H1 (cell line): ENCODE data around the gene PSD2. TPM values are rescaled to one million over a fixed set of nuclear protein-coding genes. Genes with fewer than 3 reads are reported as not detected.

Source experiments
- CTCF ChIA-PET: fragments of 300-600 bp; sonication (Branson Sonifier 250); formaldehyde crosslinking; loops from one replicate; lab custom pipeline; 2021; ENCODE audit not compliant: partially characterized antibody; lab: Charles Lee
- POLR2A ChIA-PET: fragments of 300-600 bp; sonication (Branson Sonifier 250); formaldehyde crosslinking; loops from one replicate; lab custom pipeline; 2021; ENCODE audit warnings: inconsistent platforms; ENCODE audit not compliant: partially characterized antibody; lab: Charles Lee
- DNase-seq, 2 experiments: peaks; one replicate each; pipeline versions ENCODE4 v3.0.0 to v3.0.0-alpha.2; 2010 to 2022; ENCODE audit warnings: low spot score in 2 of 2, low read depth in 1 of 2, mixed read lengths in 1 of 2
- FAIRE-seq: peaks from 2 replicates; lab custom pipeline; 2011; peaks lifted over from hg19 to GRCh38; lab: Jason Lieb, UNC
- H2AFZ ChIP-seq: 2 replicates; pipeline ENCODE4 v1.8.1; 2012; ENCODE audit warnings: low read length, inconsistent platforms
- H2AK5ac ChIP-seq: 2 replicates; pipeline ENCODE4 v1.6.1; 2013; ENCODE audit warnings: low read depth, low read length
- H2BK120ac ChIP-seq: replicated peaks from 2 replicates; pipeline ENCODE3; 2013; ENCODE audit warnings: low read depth, low read length, inconsistent platforms
- H2BK12ac ChIP-seq: 2 replicates; pipeline ENCODE4 v1.6.1; 2013; ENCODE audit warnings: low read depth, low read length
- H2BK15ac ChIP-seq: 2 replicates; pipeline ENCODE4 v1.6.1; 2013; ENCODE audit warnings: low read length
- H2BK20ac ChIP-seq: 2 replicates; pipeline ENCODE4 v1.6.1; 2013; ENCODE audit warnings: low read length
- H2BK5ac ChIP-seq: 2 replicates; pipeline ENCODE4 v1.6.1; 2013; ENCODE audit warnings: low read depth, low read length
- H3K14ac ChIP-seq: 2 replicates; pipeline ENCODE4 v1.6.1; 2013; ENCODE audit warnings: inconsistent platforms; ENCODE audit not compliant: insufficient read length
- H3K18ac ChIP-seq: 2 replicates; pipeline ENCODE4 v1.6.1; 2013; ENCODE audit warnings: low read length; ENCODE audit errors: extremely low read depth
- H3K23ac ChIP-seq: 2 replicates; pipeline ENCODE4 v1.6.1; 2013; ENCODE audit warnings: inconsistent platforms; ENCODE audit not compliant: insufficient read length
- H3K23me2 ChIP-seq: 2 replicates; pipeline ENCODE4 v1.6.1; 2013; ENCODE audit warnings: low read depth, low read length
- H3K27ac ChIP-seq: 2 replicates; pipeline ENCODE4 v1.6.1; 2011; ENCODE audit warnings: low read depth, low read length, inconsistent platforms
- H3K27me3 ChIP-seq, 4 experiments: replicated peaks in 1 of 4; 1 replicate in 1 of 4; 2 replicates in 3 of 4; pipeline versions ENCODE4 v1.6.1 to v1.8.1; 2011 to 2013; ENCODE audit warnings: low read length in 3 of 4, mild to moderate bottlenecking in 3 of 4, inconsistent platforms in 2 of 4, mixed read lengths in 2 of 4, moderate library complexity in 1 of 4; ENCODE audit not compliant: control insufficient read depth in 3 of 4, insufficient read depth in 3 of 4; ENCODE audit errors: extremely low read depth in 1 of 4
- H3K36me3 ChIP-seq, 4 experiments: 2 replicates each; pipeline versions ENCODE4 v1.6.1 to v1.8.1; 2011 to 2013; ENCODE audit warnings: mild to moderate bottlenecking in 4 of 4, low read length in 3 of 4, moderate library complexity in 2 of 4, control low read depth in 1 of 4, inconsistent platforms in 1 of 4; ENCODE audit not compliant: insufficient read depth in 4 of 4, control insufficient read depth in 2 of 4
- H3K4ac ChIP-seq: replicated peaks from 2 replicates; pipeline ENCODE3; 2013; ENCODE audit warnings: low read length, low read depth, mixed read lengths, inconsistent platforms; ENCODE audit not compliant: insufficient read length
- H3K4me1 ChIP-seq, 4 experiments: replicated peaks in 1 of 4; 1 replicate in 1 of 4; 2 replicates in 3 of 4; pipeline versions ENCODE4 v1.6.1 to v1.8.1; 2011 to 2013; ENCODE audit warnings: low read length in 3 of 4, inconsistent platforms in 2 of 4, mixed read lengths in 1 of 4; ENCODE audit not compliant: insufficient read depth in 4 of 4, control insufficient read depth in 3 of 4
- H3K4me2 ChIP-seq, 2 experiments: 2 replicates each; pipeline versions ENCODE4 v1.6.1 to v1.8.1; 2011 to 2013; ENCODE audit warnings: low read depth in 2 of 2, low read length in 2 of 2, control low read depth in 1 of 2, inconsistent platforms in 1 of 2, mild to moderate bottlenecking in 1 of 2; ENCODE audit not compliant: insufficient read depth in 1 of 2
- H3K4me3 ChIP-seq, 4 experiments: fragments of 200-600, 300-600 bp in 1 of 4; sonication (generic), shearing (Covaris generic), sonication (Bioruptor Twin) in 1 of 4; 2 replicates each; pipeline versions ENCODE4 v1.5.1 to v1.8.1; 2011 to 2016; ENCODE audit warnings: low read length in 4 of 4, low read depth in 3 of 4, control low read depth in 2 of 4, inconsistent platforms in 2 of 4, mild to moderate bottlenecking in 2 of 4, mixed read lengths in 1 of 4, moderate library complexity in 1 of 4; ENCODE audit not compliant: insufficient read depth in 2 of 4; ENCODE audit errors: extremely low read depth in 1 of 4
- H3K56ac ChIP-seq: replicated peaks from 2 replicates; pipeline ENCODE3; 2013; ENCODE audit warnings: low read depth, mild to moderate bottlenecking, mixed read lengths, low read length, inconsistent platforms; ENCODE audit not compliant: insufficient read length
- H3K79me1 ChIP-seq: 2 replicates; pipeline ENCODE4 v1.6.1; 2013; ENCODE audit warnings: low read depth, low read length, control low read depth
- H3K79me2 ChIP-seq, 2 experiments: 2 replicates each; pipeline versions ENCODE4 v1.6.1 to v1.8.1; 2012 to 2013; ENCODE audit warnings: low read length in 2 of 2, mild to moderate bottlenecking in 2 of 2, inconsistent platforms in 1 of 2; ENCODE audit not compliant: insufficient read depth in 2 of 2, control insufficient read depth in 1 of 2
- H3K9ac ChIP-seq, 4 experiments: replicated peaks in 1 of 4; 1 replicate in 1 of 4; 2 replicates in 3 of 4; pipeline versions ENCODE4 v1.6.1 to v1.8.1; 2011 to 2013; ENCODE audit warnings: low read depth in 3 of 4, low read length in 3 of 4, control low read depth in 2 of 4, mild to moderate bottlenecking in 2 of 4, moderate library complexity in 2 of 4, inconsistent platforms in 1 of 4; ENCODE audit errors: extremely low read depth in 1 of 4
- H3K9me3 ChIP-seq, 2 experiments: 2 replicates each; pipeline versions ENCODE4 v1.6.1 to v1.8.1; 2012 to 2013; ENCODE audit warnings: mild to moderate bottlenecking in 2 of 2, moderate library complexity in 2 of 2, control low read depth in 1 of 2, inconsistent platforms in 1 of 2, low read depth in 1 of 2, low read length in 1 of 2, mixed read lengths in 1 of 2; ENCODE audit not compliant: insufficient read depth in 2 of 2
- H4K20me1 ChIP-seq, 2 experiments: replicated peaks in 1 of 2; 2 replicates each; pipeline versions ENCODE3 to v1.8.1; 2011 to 2013; ENCODE audit warnings: inconsistent platforms in 2 of 2, low read length in 2 of 2, mild to moderate bottlenecking in 1 of 2; ENCODE audit not compliant: insufficient read depth in 2 of 2, control insufficient read depth in 1 of 2
- H4K5ac ChIP-seq: 2 replicates; pipeline ENCODE4 v1.6.1; 2013; ENCODE audit warnings: low read length, low read depth, mixed read lengths, inconsistent platforms; ENCODE audit not compliant: insufficient read length
- H4K8ac ChIP-seq: 2 replicates; pipeline ENCODE4 v1.8.0; 2013; ENCODE audit warnings: mild to moderate bottlenecking, moderate library complexity, low read length, inconsistent platforms; ENCODE audit not compliant: insufficient read depth; ENCODE audit errors: extremely low read depth
- H4K91ac ChIP-seq: replicated peaks from 2 replicates; pipeline ENCODE3; 2013; ENCODE audit warnings: low read length, mixed read lengths, inconsistent platforms; ENCODE audit not compliant: insufficient read length
- CBX8 ChIP-seq: fragments of 300-800, 300-1000 bp; sonication (generic); IDR thresholded peaks from 2 replicates; pipeline ENCODE4 v1.7.1; 2016; ENCODE audit warnings: low read depth, low read length, borderline replicate concordance
- CEBPB ChIP-seq: IDR thresholded peaks from 2 replicates; pipeline ENCODE4 v1.6.1; 2012; ENCODE audit warnings: low read depth, low read length
- WGBS, 2 experiments: shearing (Covaris generic) in 1 of 2; methylation state at CpG; one replicate each; pipeline versions ENCODE4 v1.1.6 to v1.1.7; 2013 to 2015; ENCODE audit warnings: low lambda C conversion rate in 2 of 2, mixed read lengths in 2 of 2, inconsistent platforms in 1 of 2, low coverage in 1 of 2, missing lambda C conversion rate in 1 of 2; ENCODE audit not compliant: insufficient replicate concordance in 2 of 2, insufficient coverage in 1 of 2, insufficient read length in 1 of 2; ENCODE audit errors: extremely low coverage in 1 of 2, missing lambda C conversion rate in 1 of 2; 5-methylcytosine and 5-hydroxymethylcytosine counted together
- polyA plus RNA-seq, 7 experiments: library from polyadenylated mRNA; depleted of rRNA in 3 of 7; stranded (reverse) in 5 of 7; unstranded in 2 of 7; fragments of >200 nt in 5 of 7; fragments of 200-250 nt in 2 of 7; gene quantifications; 1 replicate in 5 of 7; 2 replicates in 1 of 7; 4 replicates in 1 of 7; pipeline versions ENCODE4 v1.2.1 to v1.2.3, GENCODE V29; 2011 to 2013; ENCODE audit warnings: missing spikeins in 2 of 7, mixed read lengths in 2 of 7
- total RNA-seq: library from RNA; stranded (reverse); fragmentation: NEBNext Ultra II Directional; extraction: Animal tissue kit (Norgen Biotek cat#: 25700); gene quantifications from 2 replicates; pipeline ENCODE4 v1.2.1, GENCODE V29; 2021

The PSD2 gene
- total and polyA plus RNA-seq, 2 of the 8 experiments (the other 6 are each of a cell fraction or from before 2014, with no cell fraction given), result 0.06 to 0.14 TPM

GRCh38 chr5:139872851-139873794 is 77.5 kb downstream of the PSD2 start:
- Histone ChIP-seq H4K20me1 (no peaks in the 10 kb centered on the region), H4K8ac (peak overlapping the region; percentile 1; the same call in 1 of the 2 replicates), H3K56ac (no peak overlapping the region), H3K23me2 (0 out of 2 replicates have a peak, but pooled peaks cover 1% of the 10 kb centered on the region), H4K91ac (no peak overlapping the region), H3K27me3 (peaks cover 0 to 2% (median 0%) of the 10 kb centered on the region in 4 experiments; a peak in 2 of 7 replicates), H3K79me1 (no peaks in the 10 kb centered on the region), H2BK5ac (no peak overlapping the region), H2BK120ac (no peak overlapping the region), H3K9me3 (no peaks in the 10 kb centered on the region), H3K4me3 (no peak overlapping the region), H3K4me2 (peak overlapping the region in 1 of 2 experiments; percentile 34; a peak in 3 of 4 replicates), H2BK15ac (no peak overlapping the region), H3K14ac (no peak overlapping the region), H3K9ac (no peak overlapping the region; a peak in 1 of 7 replicates), H2BK12ac (peak overlapping the region; percentile 60; the same call in 1 of the 2 replicates), H3K18ac (no peak overlapping the region), H3K27ac (no peak overlapping the region), H2BK20ac (no peak overlapping the region), H3K23ac (no peak overlapping the region), H2AFZ (0 out of 2 replicates have a peak overlapping the region, but pooled peaks have one; percentile 55), H2AK5ac (no peak overlapping the region)
- ChIA-PET CTCF (interaction anchor here (0.6 to 5.1 kb wide), 30 partner anchors 9 to 1279 kb away, joined by 3 to 135 read pairs (median 7); no protein-coding TSS in a partner anchor), POLR2A (no interaction called here)
- FAIRE-seq (peak; percentile 42), DNase-seq (no peak)
- WGBS, 2 experiments, result 71% methylated on average over 16 of the region's 16 CpGs; no CpG with 5 or more reads in 1 of the 2 experiments
- no peak for TF ChIP-seq CBX8
- TF ChIP-seq CEBPB, result peak; percentile 80; the same call in 1 of the 2 replicates
- TF ChIP-seq, all 59 proteins: peak for 1
- Histone ChIP-seq H3K79me2 (no peaks in the 10 kb centered on the region), H3K4me1 (peaks cover 0 to 9% (median 5%) of the 10 kb centered on the region in 4 experiments; a peak in 6 of 7 replicates), H4K5ac (no peak overlapping the region), H3K4ac (no peak overlapping the region), H3K36me3 (no peaks in the 10 kb centered on the region)
